HUDEP-2 (cell line): ENCODE data around the gene FAH.

Source experiments
- DNase-seq, 76 experiments: peaks; one replicate each; lab custom pipeline; 2025; ENCODE audit not compliant: unreplicated experiment in 76 of 76; lab: John Stamatoyannopoulos, UW

The FAH gene

GRCh38 chr15:80194186-80194585 is 41.4 kb downstream of the FAH start:
- no peak for DNase-seq

- no peak for DNase-seq
Measured at GRCh38 chr15:80194914-80195313, 42.1 kb downstream of the FAH start.

GRCh38 chr15:80199366-80199765 is 46.6 kb downstream of the FAH start:
- no peak for DNase-seq

DNA sequence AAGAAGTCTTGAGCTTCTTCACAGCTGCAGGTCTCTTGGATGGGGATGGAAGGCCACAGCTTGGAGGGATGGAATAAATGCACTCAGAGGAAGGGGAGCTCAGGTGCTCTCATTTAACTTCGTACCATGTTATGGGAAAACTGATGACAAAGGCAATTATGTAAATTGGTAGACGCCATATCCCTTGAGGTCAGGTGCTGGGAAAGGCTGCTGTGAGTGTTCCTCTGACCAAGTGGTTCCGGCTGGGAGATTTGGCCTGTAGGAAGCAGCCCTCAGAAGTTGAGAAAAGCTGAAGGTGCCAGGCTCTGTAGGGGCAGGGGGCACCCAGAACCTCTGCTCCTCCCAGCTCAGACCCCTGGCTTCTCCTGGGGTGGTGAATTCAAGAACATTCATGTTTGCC is 47.1 kb downstream of the FAH start:
- DNase-seq, result no peak

GRCh38 chr15:80201256-80202015 is 48.6 kb downstream of the FAH start:
- DNase-seq, result no peak

GRCh38 chr15:80202016-80202315 is 49.2 kb downstream of the FAH start:
- DNase-seq, result no peak

DNA sequence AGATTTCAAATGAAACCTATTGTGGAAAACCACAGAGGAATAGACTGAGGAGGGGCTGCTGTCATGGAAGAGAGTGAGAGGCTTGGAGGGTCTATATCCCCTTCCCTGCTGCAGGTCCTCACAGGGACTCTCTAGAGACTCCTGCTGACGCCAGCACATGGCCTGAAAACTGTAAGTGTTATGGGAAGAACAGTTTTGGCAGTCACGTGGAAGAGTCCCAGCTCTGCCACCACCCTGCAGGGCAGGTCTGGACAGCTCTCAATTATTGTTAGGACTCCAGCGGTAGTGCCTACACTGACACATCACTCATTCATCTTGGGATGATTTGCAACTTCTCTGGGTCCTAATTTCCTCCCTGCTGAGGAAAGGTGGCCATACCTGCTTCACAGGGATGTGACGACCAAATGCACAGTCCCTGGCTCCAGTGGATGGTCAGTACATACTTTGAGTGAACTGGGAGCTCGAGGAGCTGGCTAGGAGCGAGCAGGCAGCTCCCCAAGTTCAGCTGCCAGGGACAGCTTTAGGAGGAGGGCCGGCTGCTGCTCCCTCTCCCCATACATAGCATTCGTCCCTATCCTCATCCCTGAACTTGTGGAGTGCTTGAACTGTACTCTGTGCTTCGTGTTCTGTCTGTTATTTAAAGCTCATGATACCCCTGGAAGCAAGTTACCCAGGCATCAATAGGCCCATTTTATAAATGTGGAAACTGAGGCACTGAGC is 50.0 kb downstream of the FAH start:
- DNase-seq, result no peak

DNA sequence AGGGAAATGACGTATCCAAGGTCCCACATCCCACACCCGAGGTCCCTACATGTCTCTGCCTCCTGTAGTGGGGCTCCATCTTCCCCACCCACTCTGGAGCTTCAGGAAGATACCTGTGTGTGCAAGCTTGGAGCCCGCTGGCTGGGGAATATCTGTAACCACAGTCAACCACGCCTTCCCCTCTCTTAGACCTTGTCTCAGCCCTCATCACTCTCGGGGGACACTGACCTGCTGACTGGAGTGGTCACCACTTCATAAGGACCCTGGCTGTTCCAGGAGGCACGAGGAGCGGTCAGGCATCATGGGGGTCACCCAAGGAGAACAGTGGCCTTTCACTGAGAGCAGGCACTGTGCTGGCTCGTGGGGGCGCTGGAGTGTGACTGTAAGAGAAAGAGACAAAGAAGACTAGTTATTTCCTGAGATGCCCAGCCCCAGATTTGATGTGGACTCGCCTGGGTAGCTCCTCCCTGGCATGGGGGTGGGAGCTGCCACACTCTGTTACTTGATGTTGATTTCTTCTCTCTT is 50.6 kb downstream of the FAH start:
- DNase-seq, result no peak

GRCh38 chr15:80204231-80204630 is 51.4 kb downstream of the FAH start:
- DNase-seq, result no peak

DNA sequence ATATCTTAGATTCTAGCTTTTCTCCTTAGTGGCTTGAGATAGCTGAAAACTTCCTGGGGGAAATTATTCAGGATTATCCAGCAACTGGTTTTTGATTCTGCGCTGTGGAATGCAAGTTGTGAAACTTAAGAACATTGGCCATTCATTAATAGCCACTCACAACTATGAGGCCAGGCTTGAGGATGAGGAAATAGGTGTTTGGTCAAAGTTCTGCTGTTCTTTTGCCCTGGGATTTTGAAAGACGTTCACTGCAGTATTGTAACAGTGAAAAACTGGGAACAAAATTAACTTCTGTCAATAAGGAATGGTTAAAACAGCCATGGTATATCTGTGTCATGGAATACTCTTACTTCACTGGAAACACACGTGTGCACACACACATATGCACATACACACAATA is 55.1 kb downstream of the FAH start:
- no peak for DNase-seq

GRCh38 chr15:80208758-80209734 is 56.2 kb downstream of the FAH start:
- no peak for DNase-seq

DNA sequence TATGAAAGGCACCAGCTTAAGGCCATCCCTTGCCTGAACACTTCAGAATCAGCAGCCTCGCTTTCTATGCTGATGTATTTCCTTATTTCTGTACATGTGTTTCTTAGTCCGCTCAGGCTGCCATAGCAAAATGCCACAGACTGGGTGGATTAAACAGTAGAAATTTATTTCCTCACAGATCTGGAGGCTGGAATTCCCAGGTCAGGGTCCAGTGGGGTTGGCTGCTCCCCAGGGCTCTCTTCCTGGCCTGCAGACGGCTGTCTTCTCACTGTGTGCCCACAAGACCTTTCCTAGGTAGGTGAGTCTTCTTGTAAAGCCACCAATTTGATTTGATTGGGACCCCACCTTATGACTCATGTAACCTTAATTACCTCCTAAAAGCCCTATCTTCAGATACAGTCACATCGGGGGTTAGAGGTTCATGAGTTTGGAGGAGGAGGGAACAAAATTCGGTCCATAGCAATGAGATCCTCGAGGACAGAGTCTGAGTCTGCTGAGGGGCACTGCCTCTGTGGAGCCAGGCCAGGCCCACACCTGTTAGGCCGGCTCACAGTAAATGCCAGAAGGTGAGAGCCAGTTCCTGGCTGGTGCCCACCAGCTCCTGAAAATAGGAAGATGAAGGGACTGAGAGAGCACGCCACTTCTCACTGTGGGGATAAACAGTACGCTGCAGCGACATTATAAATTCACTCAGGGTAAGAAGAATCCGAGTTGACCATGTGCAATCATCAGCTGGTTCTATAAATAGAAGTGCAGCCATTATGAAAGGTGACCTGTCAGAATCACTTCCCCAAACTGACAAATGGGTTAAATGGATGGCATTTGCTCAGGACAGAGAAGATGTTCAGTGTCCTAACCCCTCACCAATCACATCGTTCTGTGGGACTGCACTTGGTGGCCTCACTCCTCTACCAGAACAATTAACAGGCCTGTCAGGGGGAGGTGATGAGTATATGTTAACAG is 58.1 kb downstream of the FAH start:
- DNase-seq, result no peak

GRCh38 chr15:80211976-80212375 is 59.2 kb downstream of the FAH start:
- no peak for DNase-seq

GRCh38 chr15:80214910-80215309 is 62.1 kb downstream of the FAH start:
- no peak for DNase-seq

DNA sequence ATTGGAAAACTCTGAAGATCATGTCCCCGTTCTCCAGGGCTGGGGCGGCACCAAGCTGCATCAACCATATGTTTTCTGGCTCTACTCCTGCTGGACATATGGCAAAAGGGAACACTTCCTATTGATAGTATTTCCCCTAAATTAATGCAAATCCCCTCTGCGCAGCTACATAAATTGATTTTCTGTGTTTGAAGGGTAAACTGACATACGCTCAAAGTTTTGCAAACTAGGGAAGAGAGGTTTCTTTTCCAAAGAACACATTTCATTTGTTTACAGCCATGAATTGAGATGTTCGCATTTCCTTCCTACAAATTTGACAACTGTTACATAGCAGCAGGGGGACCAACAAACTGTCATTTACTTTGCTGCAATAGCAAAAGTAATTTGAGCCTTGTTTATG is 63.3 kb downstream of the FAH start:
- no peak for DNase-seq

- DNase-seq, result no peak
Measured at GRCh38 chr15:80216911-80217310, 64.1 kb downstream of the FAH start.

- no peak for DNase-seq
Measured at GRCh38 chr15:80217327-80217900, 64.6 kb downstream of the FAH start.

DNA sequence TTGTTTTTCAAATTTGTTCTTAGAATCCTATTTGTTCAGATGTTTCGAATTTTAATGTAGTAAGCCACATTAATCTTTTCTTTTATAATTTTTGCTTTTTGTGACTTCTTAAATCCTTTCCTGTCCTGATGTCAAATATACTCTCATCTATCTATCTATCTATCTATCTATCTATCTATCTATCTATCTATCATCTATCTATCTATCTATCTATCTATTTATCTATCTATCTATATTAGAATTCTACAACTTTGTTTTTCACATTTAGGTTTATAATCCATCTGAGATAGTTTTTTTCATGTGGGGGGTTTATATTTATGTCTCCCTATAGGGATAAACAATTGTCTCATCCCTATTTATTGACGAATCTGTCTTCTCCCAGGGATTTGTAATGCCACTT is 67.2 kb downstream of the FAH start:
- DNase-seq, result no peak

GRCh38 chr15:80228959-80229610 is 76.3 kb downstream of the FAH start:
- no peak for DNase-seq
